Measurements from ENCODE around the gene CORIN.

Gene CORIN

GRCh38 chr4:47747211-47747610 is 90.7 kb downstream of the CORIN start:
- no peak overlapping the region for H3K27ac ChIP-seq (ENCODE audit: low read depth, low read length)
- peaks cover 11% of the 10 kb centered on the region for H3K4me1 ChIP-seq (ENCODE audit: control insufficient read depth, insufficient read depth, low read length)
- H3K27me3 ChIP-seq (ENCODE audit: control insufficient read depth, insufficient read depth, low read length): no peaks in the 10 kb centered on the region
- no peaks in the 10 kb centered on the region for H3K36me3 ChIP-seq (ENCODE audit: control insufficient read depth, insufficient read depth, low read length)
- H3K9me3 ChIP-seq (ENCODE audit: control insufficient read depth, insufficient read depth, low read length): peaks cover 6% of the 10 kb centered on the region; the same call in 1 of the 2 replicates
- H3K4me3 ChIP-seq (ENCODE audit: low read depth, low read length): no peak overlapping the region
- H3K9ac ChIP-seq (ENCODE audit: low read depth, low read length): no peak overlapping the region

GRCh38 chr4:47746122-47746521 is 91.7 kb downstream of the CORIN start:
- no peak overlapping the region for H3K9ac ChIP-seq (ENCODE audit: low read depth, low read length)
- H3K9me3 ChIP-seq (ENCODE audit: control insufficient read depth, insufficient read depth, low read length): peaks cover 6% of the 10 kb centered on the region; the same call in 1 of the 2 replicates
- H3K27me3 ChIP-seq (ENCODE audit: control insufficient read depth, insufficient read depth, low read length): no peaks in the 10 kb centered on the region
- H3K36me3 ChIP-seq (ENCODE audit: control insufficient read depth, insufficient read depth, low read length): no peaks in the 10 kb centered on the region
- no peak overlapping the region for H3K4me3 ChIP-seq (ENCODE audit: low read depth, low read length)
- peaks cover 11% of the 10 kb centered on the region for H3K4me1 ChIP-seq (ENCODE audit: control insufficient read depth, insufficient read depth, low read length)
- H3K27ac ChIP-seq (ENCODE audit: low read depth, low read length): no peak overlapping the region

- no peak overlapping the region for H3K9ac ChIP-seq (ENCODE audit: low read depth, low read length)
- no peaks in the 10 kb centered on the region for H3K27me3 ChIP-seq (ENCODE audit: control insufficient read depth, insufficient read depth, low read length)
- H3K27ac ChIP-seq (ENCODE audit: low read depth, low read length): no peak overlapping the region
- H3K9me3 ChIP-seq (ENCODE audit: control insufficient read depth, insufficient read depth, low read length): peaks cover 4% of the 10 kb centered on the region; the same call in 1 of the 2 replicates
- H3K4me1 ChIP-seq (ENCODE audit: control insufficient read depth, insufficient read depth, low read length): peaks cover 11% of the 10 kb centered on the region
- H3K4me3 ChIP-seq (ENCODE audit: low read depth, low read length): no peak overlapping the region
- H3K36me3 ChIP-seq (ENCODE audit: control insufficient read depth, insufficient read depth, low read length): no peaks in the 10 kb centered on the region
Observed at GRCh38 chr4:47744843-47745382, 93.0 kb downstream of the CORIN start.

GRCh38 chr4:47744253-47744652 is 93.6 kb downstream of the CORIN start:
- H3K27me3 ChIP-seq (ENCODE audit: control insufficient read depth, insufficient read depth, low read length): no peaks in the 10 kb centered on the region
- peaks cover 11% of the 10 kb centered on the region for H3K4me1 ChIP-seq (ENCODE audit: control insufficient read depth, insufficient read depth, low read length)
- H3K9ac ChIP-seq (ENCODE audit: low read depth, low read length): no peak overlapping the region
- H3K9me3 ChIP-seq (ENCODE audit: control insufficient read depth, insufficient read depth, low read length): peaks cover 4% of the 10 kb centered on the region; the same call in 1 of the 2 replicates
- no peak overlapping the region for H3K27ac ChIP-seq (ENCODE audit: low read depth, low read length)
- H3K36me3 ChIP-seq (ENCODE audit: control insufficient read depth, insufficient read depth, low read length): no peaks in the 10 kb centered on the region
- no peak overlapping the region for H3K4me3 ChIP-seq (ENCODE audit: low read depth, low read length)

GRCh38 chr4:47741200-47741599 is 96.7 kb downstream of the CORIN start:
- H3K4me1 ChIP-seq (ENCODE audit: control insufficient read depth, insufficient read depth, low read length): no peaks in the 10 kb centered on the region; the same call in 1 of the 2 replicates
- no peaks in the 10 kb centered on the region for H3K27me3 ChIP-seq (ENCODE audit: control insufficient read depth, insufficient read depth, low read length)
- H3K9me3 ChIP-seq (ENCODE audit: control insufficient read depth, insufficient read depth, low read length): peaks cover 4% of the 10 kb centered on the region; the same call in 1 of the 2 replicates
- no peaks in the 10 kb centered on the region for H3K36me3 ChIP-seq (ENCODE audit: control insufficient read depth, insufficient read depth, low read length)
- no peak overlapping the region for H3K9ac ChIP-seq (ENCODE audit: low read depth, low read length)
- H3K27ac ChIP-seq (ENCODE audit: low read depth, low read length): no peak overlapping the region
- H3K4me3 ChIP-seq (ENCODE audit: low read depth, low read length): no peak overlapping the region

GRCh38 chr4:47737326-47737725 is 100.5 kb downstream of the CORIN start:
- H3K4me1 ChIP-seq (ENCODE audit: control insufficient read depth, insufficient read depth, low read length): no peaks in the 10 kb centered on the region
- no peak overlapping the region for H3K4me3 ChIP-seq (ENCODE audit: low read depth, low read length)
- H3K36me3 ChIP-seq (ENCODE audit: control insufficient read depth, insufficient read depth, low read length): no peaks in the 10 kb centered on the region
- no peaks in the 10 kb centered on the region for H3K27me3 ChIP-seq (ENCODE audit: control insufficient read depth, insufficient read depth, low read length)
- H3K27ac ChIP-seq (ENCODE audit: low read depth, low read length): no peak overlapping the region
- H3K9ac ChIP-seq (ENCODE audit: low read depth, low read length): no peak overlapping the region
- H3K9me3 ChIP-seq (ENCODE audit: control insufficient read depth, insufficient read depth, low read length): no peaks in the 10 kb centered on the region

- Histone ChIP-seq H3K27ac (ENCODE audit: low read depth, low read length) (no peak overlapping the region), H3K36me3 (ENCODE audit: control insufficient read depth, insufficient read depth, low read length) (no peaks in the 10 kb centered on the region)
Observed at GRCh38 chr4:47736555-47736954, 101.3 kb downstream of the CORIN start.

GRCh38 chr4:47736146-47736545 is 101.7 kb downstream of the CORIN start:
- Histone ChIP-seq H3K27ac (ENCODE audit: low read depth, low read length) (no peak overlapping the region), H3K9me3 (ENCODE audit: control insufficient read depth, insufficient read depth, low read length) (no peaks in the 10 kb centered on the region), H3K4me1 (ENCODE audit: control insufficient read depth, insufficient read depth, low read length) (no peaks in the 10 kb centered on the region), H3K36me3 (ENCODE audit: control insufficient read depth, insufficient read depth, low read length) (no peaks in the 10 kb centered on the region), H3K27me3 (ENCODE audit: control insufficient read depth, insufficient read depth, low read length) (no peaks in the 10 kb centered on the region), H3K4me3 (ENCODE audit: low read depth, low read length) (no peak overlapping the region), H3K9ac (ENCODE audit: low read depth, low read length) (no peak overlapping the region)

More at GRCh38 chr4:47736555-47736954, 101.3 kb downstream of the CORIN start:
- Histone ChIP-seq H3K4me1 (ENCODE audit: control insufficient read depth, insufficient read depth, low read length) (no peaks in the 10 kb centered on the region), H3K4me3 (ENCODE audit: low read depth, low read length) (no peak overlapping the region), H3K9ac (ENCODE audit: low read depth, low read length) (no peak overlapping the region), H3K27me3 (ENCODE audit: control insufficient read depth, insufficient read depth, low read length) (no peaks in the 10 kb centered on the region), H3K9me3 (ENCODE audit: control insufficient read depth, insufficient read depth, low read length) (no peaks in the 10 kb centered on the region)

- Histone ChIP-seq H3K9ac (ENCODE audit: low read depth, low read length) (no peak overlapping the region), H3K4me1 (ENCODE audit: control insufficient read depth, insufficient read depth, low read length) (no peaks in the 10 kb centered on the region), H3K36me3 (ENCODE audit: control insufficient read depth, insufficient read depth, low read length) (no peaks in the 10 kb centered on the region), H3K4me3 (ENCODE audit: low read depth, low read length) (no peak overlapping the region), H3K27ac (ENCODE audit: low read depth, low read length) (no peak overlapping the region), H3K9me3 (ENCODE audit: control insufficient read depth, insufficient read depth, low read length) (no peaks in the 10 kb centered on the region), H3K27me3 (ENCODE audit: control insufficient read depth, insufficient read depth, low read length) (no peaks in the 10 kb centered on the region)
Observed at GRCh38 chr4:47733302-47734175, 104.3 kb downstream of the CORIN start.

GRCh38 chr4:47731182-47731581 is 106.7 kb downstream of the CORIN start:
- Histone ChIP-seq H3K36me3 (ENCODE audit: control insufficient read depth, insufficient read depth, low read length) (no peaks in the 10 kb centered on the region), H3K9ac (ENCODE audit: low read depth, low read length) (no peak overlapping the region), H3K27ac (ENCODE audit: low read depth, low read length) (no peak overlapping the region), H3K9me3 (ENCODE audit: control insufficient read depth, insufficient read depth, low read length) (no peaks in the 10 kb centered on the region), H3K4me3 (ENCODE audit: low read depth, low read length) (no peak overlapping the region), H3K4me1 (ENCODE audit: control insufficient read depth, insufficient read depth, low read length) (no peaks in the 10 kb centered on the region), H3K27me3 (ENCODE audit: control insufficient read depth, insufficient read depth, low read length) (no peaks in the 10 kb centered on the region)

- Histone ChIP-seq H3K9me3 (ENCODE audit: control insufficient read depth, insufficient read depth, low read length) (no peaks in the 10 kb centered on the region), H3K27ac (ENCODE audit: low read depth, low read length) (no peak overlapping the region), H3K27me3 (ENCODE audit: control insufficient read depth, insufficient read depth, low read length) (no peaks in the 10 kb centered on the region), H3K4me3 (ENCODE audit: low read depth, low read length) (no peak overlapping the region), H3K4me1 (ENCODE audit: control insufficient read depth, insufficient read depth, low read length) (no peaks in the 10 kb centered on the region), H3K36me3 (ENCODE audit: control insufficient read depth, insufficient read depth, low read length) (no peaks in the 10 kb centered on the region), H3K9ac (ENCODE audit: low read depth, low read length) (no peak overlapping the region)
Observed at GRCh38 chr4:47729131-47729680, 108.7 kb downstream of the CORIN start.

Data from HUES48 (cell line).